HG03342 (cell line): ENCODE data around the gene SMIM9.
"Not testable (repeated sequence)": the region's sequence is repeated elsewhere in the genome, so short reads cannot be mapped to it uniquely, and the experiment has no call there.

ENCODE experiments used
- ATAC-seq: cut with Tn5 transposase; IDR thresholded peaks from one replicate; pipeline ENCODE4 v1.9.1; 2021; ENCODE audit warnings: mild to moderate bottlenecking, moderate library complexity; ENCODE audit not compliant: unreplicated experiment

SMIM9 gene

DNA sequence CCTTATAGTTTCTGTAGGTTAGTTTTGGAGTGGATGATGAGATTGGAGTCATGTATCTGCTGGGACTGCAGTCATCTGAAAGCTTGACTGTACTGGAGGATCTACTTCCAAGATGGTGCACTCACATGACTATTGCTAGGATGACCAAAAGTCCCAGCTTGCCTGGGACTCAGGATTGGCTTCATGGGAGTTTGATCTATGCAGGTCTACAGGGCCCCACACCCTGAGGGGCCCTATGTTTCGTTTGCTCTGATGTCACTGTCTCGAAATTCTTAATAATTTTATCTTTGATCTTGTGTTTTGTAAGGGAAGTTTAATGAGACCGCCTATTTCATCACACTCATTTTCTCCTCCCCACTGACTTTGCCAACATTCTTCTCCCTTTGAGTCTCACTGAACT is at the start of gene SMIM9:
TSS of gene SMIM9 (minus strand) at position 101 of the 400 bp plus-strand sequence. CDS start 3,806 bp downstream, outside the sequence.
- ATAC-seq, result no peak

- ATAC-seq, result not testable (repeated sequence)
Measured at GRCh38 chrX:154884069-154884468, 49.6 kb upstream of the SMIM9 start.

DNA sequence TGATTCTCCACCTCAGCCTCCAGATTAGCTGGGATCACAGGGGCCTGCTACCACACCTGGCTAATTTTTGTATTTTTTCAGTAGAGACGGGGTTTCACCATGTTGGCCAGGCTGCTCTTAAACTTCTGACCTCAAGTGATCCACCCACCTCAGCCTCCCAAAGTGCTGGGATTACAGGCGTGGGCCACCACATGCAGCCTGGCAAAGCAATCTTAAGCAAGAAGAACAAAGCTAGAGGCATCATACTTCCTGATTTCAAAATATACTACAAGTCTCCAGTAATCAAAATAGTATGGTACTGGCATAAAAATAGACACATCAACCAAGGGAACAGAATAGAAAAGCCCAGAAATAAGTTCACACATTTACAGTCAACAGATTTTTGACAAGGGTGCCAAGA is 38.9 kb upstream of the SMIM9 start:
- no peak for ATAC-seq

DNA sequence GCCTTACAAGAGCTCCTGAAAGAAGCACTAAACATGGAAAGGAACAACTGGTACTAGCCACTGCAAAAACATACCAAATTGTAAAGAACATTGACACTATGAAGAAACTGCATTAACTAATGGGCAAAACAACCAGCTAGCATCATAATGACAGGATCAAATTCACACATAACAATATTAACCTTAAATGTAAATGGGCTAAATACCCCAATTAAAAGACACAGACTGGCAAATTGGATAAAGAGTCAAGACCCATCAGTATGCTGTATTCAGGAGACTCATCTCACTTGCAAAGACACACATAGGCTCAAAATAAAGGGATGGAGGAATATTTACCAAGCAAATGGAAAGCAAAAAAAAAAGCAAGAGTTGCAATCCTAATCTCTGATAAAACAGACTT is 34.1 kb upstream of the SMIM9 start:
- not testable (repeated sequence) for ATAC-seq

GRCh38 chrX:154855256-154855655 is 20.8 kb upstream of the SMIM9 start:
- no peak for ATAC-seq

- no peak for ATAC-seq
Measured at GRCh38 chrX:154850957-154851611, 16.6 kb upstream of the SMIM9 start.

GRCh38 chrX:154840856-154841255 is 6.4 kb upstream of the SMIM9 start:
- peak; percentile 57 for ATAC-seq

GRCh38 chrX:154836163-154836562 is 1.7 kb upstream of the SMIM9 start:
- ATAC-seq, result no peak

GRCh38 chrX:154833746-154834274 is 652 bp downstream of the SMIM9 start:
- ATAC-seq, result no peak

GRCh38 chrX:154829926-154830442 is 4.5 kb downstream of the SMIM9 start:
- ATAC-seq, result no peak

DNA sequence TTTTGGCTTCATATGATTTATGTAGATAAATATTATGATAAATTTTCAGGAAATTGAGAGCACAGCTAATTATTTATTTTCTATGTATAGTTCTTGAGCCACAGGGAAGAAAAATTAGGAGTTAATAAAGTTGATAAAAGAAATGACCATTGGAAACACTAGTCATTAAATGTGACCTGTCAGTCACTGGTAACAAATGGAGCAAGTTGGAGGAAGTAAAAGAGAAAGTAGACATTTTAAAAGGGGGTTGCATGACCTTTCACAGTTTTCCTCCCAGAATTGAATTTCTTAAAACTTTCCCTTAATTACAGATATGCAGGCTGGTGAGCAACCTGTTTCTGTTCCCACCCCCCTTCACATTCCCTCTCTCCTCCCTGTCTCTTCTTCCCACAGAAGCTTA is 5.3 kb downstream of the SMIM9 start:
- ATAC-seq, result no peak

- ATAC-seq, result no peak
Measured at GRCh38 chrX:154828016-154828408, 6.5 kb downstream of the SMIM9 start.

DNA sequence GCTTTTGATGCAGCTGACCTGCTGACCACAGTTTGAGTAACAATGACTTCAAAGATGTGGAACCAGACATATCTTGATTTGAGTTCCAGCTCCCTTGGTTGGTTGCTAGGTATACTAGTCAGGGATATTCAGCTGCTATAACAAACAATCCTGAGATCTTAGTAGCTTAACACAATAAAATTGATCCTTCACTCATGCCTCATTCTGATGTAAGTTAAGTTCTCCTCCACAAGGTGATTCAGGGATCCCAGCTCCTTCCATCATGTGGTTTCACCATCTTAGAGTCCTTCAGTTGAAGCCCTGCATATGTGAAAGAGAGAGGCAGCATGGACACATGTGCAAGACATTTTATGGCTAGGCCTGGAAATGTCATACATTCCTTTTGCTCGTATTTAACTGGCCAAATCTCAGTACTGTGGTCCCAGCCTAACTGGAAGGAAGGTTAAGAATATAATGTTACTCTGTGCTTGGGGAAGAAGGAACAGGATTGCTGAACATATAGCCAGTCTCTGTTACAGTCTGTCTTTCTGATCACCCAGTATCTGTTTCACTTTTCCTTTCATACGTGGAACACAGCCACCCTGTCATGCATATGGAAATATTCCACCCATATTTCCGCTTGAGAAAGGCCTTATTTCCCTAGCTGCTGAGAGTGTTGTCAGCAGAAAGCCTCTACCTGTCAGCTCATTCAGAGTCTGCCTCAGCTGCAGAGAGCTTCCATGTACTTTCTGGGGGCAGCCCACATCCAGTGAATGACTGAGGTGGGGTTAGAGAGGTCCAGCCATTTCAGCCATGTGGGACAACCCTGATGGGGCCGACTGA is 7.1 kb downstream of the SMIM9 start:
- peak; percentile 90 for ATAC-seq

DNA sequence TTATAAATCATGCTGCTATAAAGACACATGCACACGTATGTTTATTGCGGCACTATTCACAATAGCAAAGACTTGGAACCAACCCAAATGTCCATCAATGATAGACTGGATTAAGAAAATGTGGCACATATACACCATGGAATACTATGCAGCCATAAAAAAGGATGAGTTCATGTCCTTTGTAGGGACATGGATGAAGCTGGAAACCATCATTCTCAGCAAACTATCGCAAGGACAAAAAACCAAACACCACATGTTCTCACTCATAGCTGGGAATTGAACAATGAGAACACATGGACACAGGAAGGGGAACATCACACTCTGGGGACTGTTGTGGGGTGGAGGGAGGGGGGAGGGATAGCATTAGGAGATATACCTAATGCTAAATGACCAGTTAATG is 8.9 kb downstream of the SMIM9 start:
- not testable (repeated sequence) for ATAC-seq

- no peak for ATAC-seq
Measured at GRCh38 chrX:154824638-154825037, 9.8 kb downstream of the SMIM9 start.

- no peak for ATAC-seq
Measured at GRCh38 chrX:154822029-154822428, 12.4 kb downstream of the SMIM9 start.

DNA sequence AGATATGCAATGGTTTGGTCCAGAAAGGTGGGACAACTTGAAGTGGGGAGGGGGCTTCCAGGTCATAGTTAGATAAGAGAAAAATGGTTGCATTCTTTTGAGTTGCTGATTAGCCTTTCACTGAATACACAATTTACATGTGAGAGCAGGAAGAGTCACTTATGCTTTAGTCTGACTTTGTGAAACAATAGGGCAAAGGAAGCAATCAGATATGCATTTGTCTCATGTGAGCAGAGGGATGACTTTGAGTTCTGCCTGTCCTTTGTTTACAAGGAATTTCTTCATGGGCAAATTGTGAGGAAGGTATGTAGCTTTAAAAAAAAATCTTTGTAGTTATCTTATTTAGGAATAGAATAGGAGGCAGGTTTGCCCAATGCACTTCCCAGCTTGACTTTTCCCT is 12.9 kb downstream of the SMIM9 start:
- ATAC-seq, result no peak

DNA sequence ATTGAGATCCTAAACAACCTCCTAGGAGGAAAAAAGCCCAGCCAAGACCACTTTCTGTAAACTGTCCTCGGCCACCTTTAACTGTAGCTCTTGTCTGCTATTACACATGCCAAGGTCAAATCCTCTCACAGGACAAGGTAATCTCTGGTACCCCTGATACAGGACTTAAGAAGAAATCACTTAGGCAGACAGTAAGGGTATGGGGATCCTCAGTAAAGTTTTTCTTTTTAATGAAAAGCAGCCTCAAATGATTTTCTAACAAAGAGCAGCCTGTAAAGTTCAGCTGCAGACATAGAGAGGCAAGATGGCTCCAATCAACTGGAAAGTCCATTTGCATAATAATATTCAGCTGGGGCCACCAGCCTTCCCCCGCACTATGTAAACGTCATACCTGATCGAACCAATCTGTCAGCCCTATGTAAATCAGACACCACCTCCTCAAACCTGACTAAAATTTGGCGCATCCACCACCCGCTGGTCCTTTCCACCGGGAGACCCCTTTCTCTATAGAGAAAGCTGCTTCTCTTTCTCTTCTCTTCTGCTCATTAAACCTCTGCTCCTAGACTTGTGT is 14.6 kb downstream of the SMIM9 start:
- peak; percentile 67 for ATAC-seq

GRCh38 chrX:154818916-154819770 is 15.3 kb downstream of the SMIM9 start:
- ATAC-seq, result peak; percentile 36

GRCh38 chrX:154817048-154817618 is 17.3 kb downstream of the SMIM9 start:
- ATAC-seq, result not testable (repeated sequence)
